Neural cell (in vitro differentiated cells): ENCODE data around the gene SCAF4. TPM values are rescaled to one million over a fixed set of nuclear protein-coding genes. Genes with fewer than 3 reads are reported as not detected.

Experiments
- H2AFZ ChIP-seq: fragments of 200-600, 300-800 bp; sonication (generic), shearing (Covaris generic); 2 replicates; pipeline ENCODE4 v1.6.0; 2014; ENCODE audit warnings: low read depth, mild to moderate bottlenecking, antibody characterized with exemption, low read length, moderate library complexity
- H3F3A ChIP-seq: fragments of 200-600 bp; shearing (Covaris generic); 2 replicates; pipeline ENCODE4 v1.6.1; 2016; ENCODE audit warnings: mild to moderate bottlenecking, moderate library complexity, mixed read lengths, antibody characterized with exemption, low read length; ENCODE audit not compliant: insufficient read depth, poor library complexity, severe bottlenecking
- H3K27ac ChIP-seq: fragments of 200-600, 300-800 bp; sonication (generic), shearing (Covaris generic); 2 replicates; pipeline ENCODE4 v1.5.1; 2014; ENCODE audit warnings: mild to moderate bottlenecking, low read length, moderate library complexity
- H3K27me3 ChIP-seq: fragments of 300-800, 200-600 bp; sonication (generic), shearing (Covaris generic); 2 replicates; pipeline ENCODE4 v1.6.0; 2014; ENCODE audit warnings: mild to moderate bottlenecking, low read depth, low read length, moderate library complexity; ENCODE audit not compliant: insufficient read depth
- H3K36me3 ChIP-seq: fragments of 300-800, 200-600 bp; sonication (generic), shearing (Covaris generic); 2 replicates; pipeline ENCODE4 v1.5.1; 2014; ENCODE audit warnings: mild to moderate bottlenecking, antibody characterized with exemption, low read length, moderate library complexity; ENCODE audit not compliant: insufficient read depth
- H3K4me2 ChIP-seq: fragments of 300-800, 200-600 bp; sonication (generic), shearing (Covaris generic); 2 replicates; pipeline ENCODE4 v1.6.0; 2014; ENCODE audit warnings: mild to moderate bottlenecking, low read length
- H3K4me3 ChIP-seq: fragments of 300-800, 200-600 bp; sonication (generic), shearing (Covaris generic); 2 replicates; pipeline ENCODE4 v1.5.1; 2014; ENCODE audit warnings: mild to moderate bottlenecking, low read length, moderate library complexity
- H3K79me2 ChIP-seq: fragments of 200-600 bp; shearing (Covaris generic); replicated peaks from 2 replicates; pipeline ENCODE4 v1.6.0; 2014; ENCODE audit warnings: mild to moderate bottlenecking, low read length, moderate library complexity; ENCODE audit not compliant: insufficient read depth
- H3K9ac ChIP-seq: fragments of 300-800, 200-600 bp; sonication (generic), shearing (Covaris generic); 2 replicates; pipeline ENCODE4 v1.6.1; 2016; ENCODE audit warnings: mild to moderate bottlenecking, low read length, mixed read lengths
- H3K9me2 ChIP-seq: fragments of 200-600 bp; shearing (Covaris generic); 2 replicates; pipeline ENCODE4 v1.6.1; 2016; ENCODE audit warnings: mild to moderate bottlenecking, low read length, mixed read lengths; ENCODE audit not compliant: insufficient read depth
- H3K9me3 ChIP-seq: fragments of 200-600, 300-800 bp; sonication (generic), shearing (Covaris generic); 2 replicates; pipeline ENCODE4 v1.6.1; 2016; ENCODE audit warnings: mild to moderate bottlenecking, mixed run types, low read length, moderate library complexity, mixed read lengths
- H4K20me1 ChIP-seq: fragments of 200-600 bp; shearing (Covaris generic); 2 replicates; pipeline ENCODE4 v1.6.1; 2016; ENCODE audit warnings: mild to moderate bottlenecking, mixed run types; ENCODE audit not compliant: insufficient read depth
- EP300 ChIP-seq: fragments of 450-650 bp; conservative IDR thresholded peaks from 2 replicates; pipeline ENCODE4 v1.6.1; 2014; ENCODE audit warnings: antibody characterized with exemption, mild to moderate bottlenecking, moderate library complexity; ENCODE audit not compliant: poor library complexity, severe bottlenecking
- EZH2 ChIP-seq: fragments of 200-600, 300-800 bp; shearing (Covaris generic), sonication (generic); IDR thresholded peaks from 2 replicates; pipeline ENCODE4 v1.6.1; 2014; ENCODE audit warnings: antibody characterized with exemption, low read length, borderline replicate concordance, mild to moderate bottlenecking; ENCODE audit not compliant: insufficient read depth, poor library complexity, severe bottlenecking
- MXI1 ChIP-seq: fragments of 450-650 bp; conservative IDR thresholded peaks from 2 replicates; pipeline ENCODE4 v1.6.1; 2014; ENCODE audit warnings: antibody characterized with exemption, mild to moderate bottlenecking; ENCODE audit not compliant: poor library complexity, severe bottlenecking
- POLR2AphosphoS5 ChIP-seq: IDR thresholded peaks from 2 replicates; pipeline ENCODE4 v1.6.1; 2012
- RAD21 ChIP-seq: fragments of 450-650 bp; conservative IDR thresholded peaks from 2 replicates; pipeline ENCODE4 v1.6.1; 2014; ENCODE audit warnings: antibody characterized with exemption, mild to moderate bottlenecking, moderate library complexity
- REST ChIP-seq: IDR thresholded peaks from 2 replicates; pipeline ENCODE4 v1.6.1; 2012; ENCODE audit warnings: borderline replicate concordance
- SMC3 ChIP-seq: fragments of 450-650 bp; conservative IDR thresholded peaks from 2 replicates; pipeline ENCODE4 v1.6.1; 2014; ENCODE audit warnings: antibody characterized with exemption, mild to moderate bottlenecking, moderate library complexity; ENCODE audit not compliant: poor library complexity
- TAF1 ChIP-seq: IDR thresholded peaks from 2 replicates; pipeline ENCODE4 v1.6.1; 2012; ENCODE audit warnings: low read depth
- polyA plus RNA-seq: library from polyadenylated mRNA; depleted of rRNA; stranded (reverse); fragments of >200 nt; gene quantifications from 2 replicates; pipeline ENCODE4 v1.2.3, GENCODE V29; 2014
- TF ChIP-seq, protein P1 (sequence below): fragments of 450-650 bp; IDR thresholded peaks from 2 replicates; pipeline ENCODE4 v1.5.1; 2014; ENCODE audit warnings: antibody characterized with exemption, mild to moderate bottlenecking, moderate library complexity; ENCODE audit not compliant: poor library complexity, severe bottlenecking

The SCAF4 gene
- polyA plus RNA-seq, 1 donor from 2014 or later, result 5.4 TPM

DNA sequence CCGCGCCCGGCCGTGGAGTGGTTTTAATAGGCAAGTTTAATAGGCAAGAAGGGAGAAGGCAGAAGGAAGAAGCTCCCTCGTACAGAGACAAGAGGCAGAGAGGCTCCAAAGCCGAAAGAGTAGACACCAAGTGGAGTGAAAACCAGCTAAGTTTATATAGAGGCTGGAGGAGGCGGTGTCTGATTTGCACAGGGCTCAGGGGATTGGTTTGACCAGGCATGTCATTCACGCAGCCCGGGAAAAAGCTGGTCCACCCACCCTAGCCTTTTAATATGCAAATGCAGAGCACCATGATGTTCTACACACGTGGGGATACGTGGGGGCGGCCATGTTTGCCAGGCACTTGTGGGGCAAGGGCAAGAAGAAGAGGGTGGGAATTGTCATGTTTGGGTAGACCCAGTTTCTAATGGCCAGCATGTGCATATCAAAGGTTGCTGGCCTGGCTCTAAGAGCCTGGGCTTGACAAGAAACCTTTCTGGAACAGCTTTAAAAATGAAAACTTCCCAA, 90.4 kb downstream of the SCAF4 start:
- no peak overlapping the region for H3K9ac ChIP-seq
- no peak overlapping the region for H3K4me3 ChIP-seq
- no peaks in the 10 kb centered on the region for H4K20me1 ChIP-seq
- H3K9me3 ChIP-seq, result no peaks in the 10 kb centered on the region
- TF ChIP-seq POLR2AphosphoS5 (no peak), SMC3 (no peak), REST (no peak), EP300 (no peak)
- TF ChIP-seq, protein P1, sequence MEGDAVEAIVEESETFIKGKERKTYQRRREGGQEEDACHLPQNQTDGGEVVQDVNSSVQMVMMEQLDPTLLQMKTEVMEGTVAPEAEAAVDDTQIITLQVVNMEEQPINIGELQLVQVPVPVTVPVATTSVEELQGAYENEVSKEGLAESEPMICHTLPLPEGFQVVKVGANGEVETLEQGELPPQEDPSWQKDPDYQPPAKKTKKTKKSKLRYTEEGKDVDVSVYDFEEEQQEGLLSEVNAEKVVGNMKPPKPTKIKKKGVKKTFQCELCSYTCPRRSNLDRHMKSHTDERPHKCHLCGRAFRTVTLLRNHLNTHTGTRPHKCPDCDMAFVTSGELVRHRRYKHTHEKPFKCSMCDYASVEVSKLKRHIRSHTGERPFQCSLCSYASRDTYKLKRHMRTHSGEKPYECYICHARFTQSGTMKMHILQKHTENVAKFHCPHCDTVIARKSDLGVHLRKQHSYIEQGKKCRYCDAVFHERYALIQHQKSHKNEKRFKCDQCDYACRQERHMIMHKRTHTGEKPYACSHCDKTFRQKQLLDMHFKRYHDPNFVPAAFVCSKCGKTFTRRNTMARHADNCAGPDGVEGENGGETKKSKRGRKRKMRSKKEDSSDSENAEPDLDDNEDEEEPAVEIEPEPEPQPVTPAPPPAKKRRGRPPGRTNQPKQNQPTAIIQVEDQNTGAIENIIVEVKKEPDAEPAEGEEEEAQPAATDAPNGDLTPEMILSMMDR, result no peak
- H3K27me3 ChIP-seq, result no peaks in the 10 kb centered on the region
- H3K4me2 ChIP-seq, result no peak overlapping the region
- no peak overlapping the region for H2AFZ ChIP-seq
- no peaks in the 10 kb centered on the region for H3F3A ChIP-seq
- H3K9me2 ChIP-seq, result no peaks in the 10 kb centered on the region
- H3K79me2 ChIP-seq, result no peaks in the 10 kb centered on the region
- no peaks in the 10 kb centered on the region for H3K36me3 ChIP-seq
- no peak overlapping the region for H3K27ac ChIP-seq

DNA sequence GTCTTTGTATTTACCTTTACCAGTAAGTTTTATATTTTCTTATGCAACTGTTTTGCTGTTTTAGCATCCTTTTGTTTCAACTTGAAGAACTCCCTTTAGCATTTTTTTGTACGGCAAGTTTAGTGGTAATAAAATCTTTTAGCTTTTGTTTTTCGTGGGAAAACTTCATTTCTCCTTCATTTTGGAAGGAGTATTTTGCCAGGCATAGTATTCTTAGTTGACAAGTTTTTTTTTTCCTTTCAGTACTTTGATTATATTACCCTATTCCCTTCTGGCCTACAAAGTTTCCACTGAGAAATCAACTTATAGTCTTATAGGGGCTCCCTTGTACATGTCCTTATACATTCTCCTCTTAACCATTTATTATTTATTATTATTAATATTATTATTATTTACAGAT, 95.0 kb downstream of the SCAF4 start:
- H3K9me2 ChIP-seq, result no peaks in the 10 kb centered on the region
- H3K27me3 ChIP-seq, result no peaks in the 10 kb centered on the region
- H3K9ac ChIP-seq, result no peak overlapping the region
- H2AFZ ChIP-seq, result no peak overlapping the region
- no peaks in the 10 kb centered on the region for H3K36me3 ChIP-seq
- no peak overlapping the region for H3K4me2 ChIP-seq
- TF ChIP-seq EZH2, result no peak
- TF ChIP-seq EP300, result no peak
- TF ChIP-seq, protein P1, result no peak
- TF ChIP-seq TAF1, result no peak
- no peak for TF ChIP-seq REST
- TF ChIP-seq SMC3, result no peak
- TF ChIP-seq POLR2AphosphoS5, result no peak
- TF ChIP-seq MXI1, result no peak
- TF ChIP-seq RAD21, result no peak
- H4K20me1 ChIP-seq, result no peaks in the 10 kb centered on the region
- H3K79me2 ChIP-seq, result no peaks in the 10 kb centered on the region
- H3F3A ChIP-seq, result no peaks in the 10 kb centered on the region
- H3K4me3 ChIP-seq, result no peak overlapping the region
- H3K27ac ChIP-seq, result no peak overlapping the region
- H3K9me3 ChIP-seq, result no peaks in the 10 kb centered on the region
